SK-N-SH (cell line): ENCODE measurements around the gene KBTBD8. TPM values are rescaled to one million over a fixed set of nuclear protein-coding genes. Genes with fewer than 3 reads are reported as not detected.
A peak's percentile ranks its signal among the peaks of the same experiment; 100 is the strongest.

Experiments
- CTCF ChIA-PET: fragments of 300-600, 350-600 bp; formaldehyde crosslinking; extraction: SDS; loops from one replicate; lab custom pipeline; 2021; lab: Yijun Ruan, JAX
- POLR2A ChIA-PET: fragments of 350-600 bp; sonication (Branson Sonifier 250); formaldehyde crosslinking; extraction: SDS; loops from one replicate; lab custom pipeline; 2020; ENCODE audit warnings: antibody characterized with exemption, inconsistent platforms; lab: Yijun Ruan, JAX
- DNase-seq: peaks from one replicate; pipeline ENCODE4 v3.0.0; 2012
- H2AFZ ChIP-seq: fragments of 200-600 bp; sonication (generic); 2 replicates; pipeline ENCODE4 v1.8.1; 2016; ENCODE audit warnings: antibody characterized with exemption, mild to moderate bottlenecking, low read depth
- H3F3A ChIP-seq: fragments of 200-600 bp; sonication (generic); replicated peaks from 2 replicates; pipeline ENCODE3; 2016; ENCODE audit warnings: antibody characterized with exemption, mild to moderate bottlenecking; ENCODE audit not compliant: insufficient read depth
- H3K27ac ChIP-seq, 2 experiments: fragments of 200-500 bp in 1 of 2; fragments of 200-600 bp in 1 of 2; sonication (Bioruptor generic) in 1 of 2; sonication (generic), shearing (Covaris generic) in 1 of 2; 2 replicates each; pipeline versions ENCODE4 v1.5.1 to v1.6.1; 2014 to 2016; ENCODE audit warnings: low read depth in 2 of 2, inconsistent platforms in 1 of 2, low read length in 1 of 2, mild to moderate bottlenecking in 1 of 2, mixed read lengths in 1 of 2
- H3K27me3 ChIP-seq: fragments of 200-600 bp; sonication (generic), shearing (Covaris generic); 2 replicates; pipeline ENCODE4 v1.6.1; 2016; ENCODE audit warnings: mixed run types; ENCODE audit not compliant: insufficient read depth
- H3K36me3 ChIP-seq, 2 experiments: fragments of 200-500 bp in 1 of 2; fragments of 200-600 bp in 1 of 2; sonication (Bioruptor generic) in 1 of 2; sonication (generic) in 1 of 2; replicated peaks in 1 of 2; 2 replicates each; pipeline versions ENCODE3 to v1.5.1; 2014 to 2016; ENCODE audit warnings: low read length in 1 of 2, mild to moderate bottlenecking in 1 of 2; ENCODE audit not compliant: insufficient read depth in 2 of 2, control insufficient read depth in 1 of 2
- H3K4me1 ChIP-seq, 2 experiments: fragments of 200-500 bp in 1 of 2; fragments of 200-600 bp in 1 of 2; sonication (Bioruptor generic) in 1 of 2; sonication (generic), shearing (Covaris generic) in 1 of 2; 2 replicates each; pipeline versions ENCODE4 v1.5.1 to v1.6.1; 2014 to 2016; ENCODE audit warnings: low read depth in 1 of 2, low read length in 1 of 2, mixed run types in 1 of 2; ENCODE audit not compliant: insufficient read depth in 2 of 2, control insufficient read depth in 1 of 2
- H3K4me2 ChIP-seq: fragments of 200-600 bp; sonication (generic), shearing (Covaris generic); 2 replicates; pipeline ENCODE4 v1.6.1; 2017; ENCODE audit warnings: mixed run types
- H3K4me3 ChIP-seq, 2 experiments: fragments of 200-500 bp in 1 of 2; fragments of 200-600 bp in 1 of 2; sonication (Bioruptor generic) in 1 of 2; sonication (generic), shearing (Covaris generic) in 1 of 2; 2 replicates each; pipeline versions ENCODE4 v1.5.1 to v1.8.1; 2014 to 2016; ENCODE audit warnings: low read depth in 2 of 2, inconsistent platforms in 1 of 2, low read length in 1 of 2, mild to moderate bottlenecking in 1 of 2, mixed read lengths in 1 of 2, moderate library complexity in 1 of 2
- H3K79me2 ChIP-seq: fragments of 200-600 bp; sonication (generic); 2 replicates; pipeline ENCODE4 v1.8.1; 2017; ENCODE audit warnings: mild to moderate bottlenecking; ENCODE audit not compliant: insufficient read depth
- H3K9ac ChIP-seq: fragments of 200-600 bp; sonication (generic); 2 replicates; pipeline ENCODE4 v1.6.1; 2017; ENCODE audit warnings: mixed run types
- H3K9me2 ChIP-seq: fragments of 200-600 bp; sonication (generic); 2 replicates; pipeline ENCODE4 v1.6.1; 2017; ENCODE audit warnings: mixed run types
- H3K9me3 ChIP-seq: fragments of 200-600 bp; sonication (generic); 2 replicates; pipeline ENCODE4 v1.6.1; 2017; ENCODE audit warnings: mixed run types, mild to moderate bottlenecking, moderate library complexity
- H4K20me1 ChIP-seq: fragments of 200-600 bp; sonication (generic); 2 replicates; pipeline ENCODE4 v1.6.1; 2017; ENCODE audit warnings: mild to moderate bottlenecking, mixed run types; ENCODE audit not compliant: insufficient read depth
- CTCF ChIP-seq: fragments of 200-600 bp; sonication (generic); IDR thresholded peaks from 2 replicates; pipeline ENCODE4 v1.6.1; 2017; ENCODE audit warnings: antibody characterized with exemption, mild to moderate bottlenecking, moderate library complexity
- EP300 ChIP-seq, 2 experiments: IDR thresholded peaks; 2 replicates each; pipeline versions ENCODE4 v1.4.0 to v1.6.1; 2012; ENCODE audit warnings: borderline replicate concordance in 1 of 2, low read depth in 1 of 2, low read length in 1 of 2
- GABPA ChIP-seq: IDR thresholded peaks from 2 replicates; pipeline ENCODE4 v1.4.0; 2012; ENCODE audit warnings: low read depth, mild to moderate bottlenecking
- GATA2 ChIP-seq: sonication (generic); formaldehyde crosslinking; IDR thresholded peaks from 2 replicates; pipeline ENCODE4 v1.5.0; 2020; ENCODE audit warnings: mild to moderate bottlenecking, missing genetic modification reagents
- MXI1 ChIP-seq: IDR thresholded peaks from 2 replicates; pipeline ENCODE4 v1.6.1; 2012; ENCODE audit warnings: mild to moderate bottlenecking, low read depth, low read length, improper control_type of control experiment
- NFIC ChIP-seq: IDR thresholded peaks from 2 replicates; pipeline ENCODE4 v1.4.0; 2012; ENCODE audit warnings: borderline replicate concordance
- NRF1 ChIP-seq: IDR thresholded peaks from 2 replicates; pipeline ENCODE4 v1.6.1; 2012; ENCODE audit warnings: low read depth, mild to moderate bottlenecking, low read length
- REST ChIP-seq: IDR thresholded peaks from 2 replicates; pipeline ENCODE4 v1.6.1; 2012; ENCODE audit warnings: mild to moderate bottlenecking, low read depth, low read length, moderate library complexity
- RFX5 ChIP-seq: IDR thresholded peaks from 2 replicates; pipeline ENCODE4 v1.6.1; 2012; ENCODE audit warnings: mild to moderate bottlenecking, improper control_type of control experiment, low read length
- SIN3A ChIP-seq: IDR thresholded peaks from 2 replicates; pipeline ENCODE4 v1.6.1; 2012; ENCODE audit warnings: low read depth, mild to moderate bottlenecking, low read length, moderate library complexity, borderline replicate concordance
- TAF1 ChIP-seq: IDR thresholded peaks from 2 replicates; pipeline ENCODE4 v1.6.1; 2012; ENCODE audit warnings: low read depth, mild to moderate bottlenecking, low read length, moderate library complexity, borderline replicate concordance
- TEAD4 ChIP-seq: IDR thresholded peaks from 2 replicates; pipeline ENCODE4 v1.4.0; 2012; ENCODE audit warnings: mild to moderate bottlenecking, borderline replicate concordance; ENCODE audit not compliant: insufficient read depth
- WGBS: methylation state at CpG from one replicate; pipeline ENCODE4 v1.1.6; 2017; ENCODE audit warnings: low lambda C conversion rate; 5-methylcytosine and 5-hydroxymethylcytosine counted together
- polyA plus RNA-seq, 3 experiments: library from polyadenylated mRNA; depleted of rRNA; stranded (reverse); fragments of >200 nt; gene quantifications; 2 replicates each; pipeline ENCODE4 v1.2.3, GENCODE V29; 2012
- TF ChIP-seq, protein P1 (sequence below): fragments of 150-350 bp; IDR thresholded peaks from 2 replicates; pipeline ENCODE4 v1.6.1; 2016; ENCODE audit warnings: mild to moderate bottlenecking, low read depth, low read length
- TF ChIP-seq, protein P2 (sequence below): fragments of 150-350 bp; IDR thresholded peaks from 2 replicates; pipeline ENCODE4 v1.6.1; 2017; ENCODE audit warnings: antibody characterized with exemption, low read length, low read depth, borderline replicate concordance

Gene KBTBD8
- polyA plus RNA-seq, 1 of the 3 experiments (the other 2 are of a cell fraction), result 0.36 TPM

- ChIA-PET CTCF (no interaction called here), POLR2A (no interaction called here)
- H3K79me2 ChIP-seq, result no peaks in the 10 kb centered on the region; the same call in 1 of the 2 replicates
- H4K20me1 ChIP-seq, result no peaks in the 10 kb centered on the region
- no peak overlapping the region for H2AFZ ChIP-seq
- 55% methylated on average over 1 of the region's 1 CpG for WGBS
- H3K4me1 ChIP-seq, result no peaks in the 10 kb centered on the region; a peak in 1 of 4 replicates
- H3K4me3 ChIP-seq, result no peak overlapping the region
- H3F3A ChIP-seq, result no peaks in the 10 kb centered on the region
- H3K9me2 ChIP-seq, result no peaks in the 10 kb centered on the region
- no peak overlapping the region for H3K27ac ChIP-seq
- H3K9me3 ChIP-seq, result no peaks in the 10 kb centered on the region; the same call in 1 of the 2 replicates
- TF ChIP-seq RFX5 (no peak), NRF1 (no peak), GATA2 (no peak), TAF1 (no peak), NFIC (no peak), MXI1 (no peak), CTCF (no peak), GABPA (no peak), TEAD4 (no peak), EP300 (IDR thresholded peaks at IDR 0.05; ENCODE audit: borderline replicate concordance in 1 of 2, low read depth in 1 of 2, low read length in 1 of 2) (no peak), REST (no peak), SIN3A (no peak)
- TF ChIP-seq, protein P1, sequence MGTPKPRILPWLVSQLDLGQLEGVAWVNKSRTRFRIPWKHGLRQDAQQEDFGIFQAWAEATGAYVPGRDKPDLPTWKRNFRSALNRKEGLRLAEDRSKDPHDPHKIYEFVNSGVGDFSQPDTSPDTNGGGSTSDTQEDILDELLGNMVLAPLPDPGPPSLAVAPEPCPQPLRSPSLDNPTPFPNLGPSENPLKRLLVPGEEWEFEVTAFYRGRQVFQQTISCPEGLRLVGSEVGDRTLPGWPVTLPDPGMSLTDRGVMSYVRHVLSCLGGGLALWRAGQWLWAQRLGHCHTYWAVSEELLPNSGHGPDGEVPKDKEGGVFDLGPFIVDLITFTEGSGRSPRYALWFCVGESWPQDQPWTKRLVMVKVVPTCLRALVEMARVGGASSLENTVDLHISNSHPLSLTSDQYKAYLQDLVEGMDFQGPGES, result no peak
- TF ChIP-seq, protein P2, sequence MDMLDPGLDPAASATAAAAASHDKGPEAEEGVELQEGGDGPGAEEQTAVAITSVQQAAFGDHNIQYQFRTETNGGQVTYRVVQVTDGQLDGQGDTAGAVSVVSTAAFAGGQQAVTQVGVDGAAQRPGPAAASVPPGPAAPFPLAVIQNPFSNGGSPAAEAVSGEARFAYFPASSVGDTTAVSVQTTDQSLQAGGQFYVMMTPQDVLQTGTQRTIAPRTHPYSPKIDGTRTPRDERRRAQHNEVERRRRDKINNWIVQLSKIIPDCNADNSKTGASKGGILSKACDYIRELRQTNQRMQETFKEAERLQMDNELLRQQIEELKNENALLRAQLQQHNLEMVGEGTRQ, result no peak
- H3K36me3 ChIP-seq, result no peaks in the 10 kb centered on the region
- no peaks in the 10 kb centered on the region for H3K27me3 ChIP-seq
- no peak overlapping the region for H3K9ac ChIP-seq
- no peak overlapping the region for H3K4me2 ChIP-seq
- DNase-seq, result peak; percentile 14
Observed at GRCh38 chr3:67017211-67017610, 19.1 kb downstream of the KBTBD8 start.
